ENCODE measurements around the gene NADSYN1.

DNA sequence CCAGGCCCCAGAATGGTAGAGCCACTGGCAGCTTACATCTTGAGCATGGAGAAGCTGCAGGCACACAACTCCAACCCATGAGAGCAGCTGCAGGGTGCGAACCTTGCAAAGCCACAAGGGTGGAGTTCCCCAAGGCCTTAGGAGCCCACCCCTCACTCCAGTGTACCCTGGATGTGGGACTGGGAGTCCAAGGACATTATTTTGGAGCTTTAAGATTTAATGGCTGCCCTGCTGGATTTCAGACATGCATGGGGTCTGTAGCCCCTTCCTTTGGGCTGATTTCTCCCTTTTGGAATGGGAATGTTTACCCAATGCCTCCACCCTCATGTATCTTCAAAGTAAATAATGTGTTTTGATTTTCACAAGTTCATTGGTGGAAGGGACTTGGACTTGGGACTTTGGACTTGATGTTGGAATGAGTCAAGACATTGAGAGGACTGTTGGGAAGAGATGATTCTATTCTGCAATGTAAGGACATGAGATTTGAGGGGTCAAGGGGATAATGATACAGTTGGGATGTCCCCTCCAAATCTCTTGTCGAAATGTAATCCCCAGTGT lies 73.0 kb downstream of the NADSYN1 start:
- TF ChIP-seq POLR2A (IDR thresholded peaks at IDR 0.05; ENCODE audit: borderline replicate concordance, extremely low read depth, insufficient read depth, insufficient read length), result no peak
- TF ChIP-seq, protein P1, sequence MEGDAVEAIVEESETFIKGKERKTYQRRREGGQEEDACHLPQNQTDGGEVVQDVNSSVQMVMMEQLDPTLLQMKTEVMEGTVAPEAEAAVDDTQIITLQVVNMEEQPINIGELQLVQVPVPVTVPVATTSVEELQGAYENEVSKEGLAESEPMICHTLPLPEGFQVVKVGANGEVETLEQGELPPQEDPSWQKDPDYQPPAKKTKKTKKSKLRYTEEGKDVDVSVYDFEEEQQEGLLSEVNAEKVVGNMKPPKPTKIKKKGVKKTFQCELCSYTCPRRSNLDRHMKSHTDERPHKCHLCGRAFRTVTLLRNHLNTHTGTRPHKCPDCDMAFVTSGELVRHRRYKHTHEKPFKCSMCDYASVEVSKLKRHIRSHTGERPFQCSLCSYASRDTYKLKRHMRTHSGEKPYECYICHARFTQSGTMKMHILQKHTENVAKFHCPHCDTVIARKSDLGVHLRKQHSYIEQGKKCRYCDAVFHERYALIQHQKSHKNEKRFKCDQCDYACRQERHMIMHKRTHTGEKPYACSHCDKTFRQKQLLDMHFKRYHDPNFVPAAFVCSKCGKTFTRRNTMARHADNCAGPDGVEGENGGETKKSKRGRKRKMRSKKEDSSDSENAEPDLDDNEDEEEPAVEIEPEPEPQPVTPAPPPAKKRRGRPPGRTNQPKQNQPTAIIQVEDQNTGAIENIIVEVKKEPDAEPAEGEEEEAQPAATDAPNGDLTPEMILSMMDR (IDR thresholded peaks at IDR 0.05 in 2 of 3, conservative IDR thresholded peaks at IDR 0.05 in 1 of 3; ENCODE audit: borderline replicate concordance in 1 of 3, insufficient read depth in 1 of 3, low read depth in 2 of 3, low read length in 2 of 3), result no peak
- no peak for TF ChIP-seq EZH2 (IDR thresholded peaks at IDR 0.05)
- TF ChIP-seq, protein P2, sequence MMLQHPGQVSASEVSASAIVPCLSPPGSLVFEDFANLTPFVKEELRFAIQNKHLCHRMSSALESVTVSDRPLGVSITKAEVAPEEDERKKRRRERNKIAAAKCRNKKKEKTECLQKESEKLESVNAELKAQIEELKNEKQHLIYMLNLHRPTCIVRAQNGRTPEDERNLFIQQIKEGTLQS (IDR thresholded peaks at IDR 0.05), result no peak
- no peak for TF ChIP-seq ZNF274 (IDR thresholded peaks at IDR 0.05; ENCODE audit: low read depth, low read length)
- TF ChIP-seq MAX (IDR thresholded peaks at IDR 0.05), result no peak
- TF ChIP-seq RAD21 (IDR thresholded peaks at IDR 0.05; ENCODE audit: low read depth), result no peak
- no peak for TF ChIP-seq POLR2AphosphoS5 (IDR thresholded peaks at IDR 0.05; ENCODE audit: low read depth, low read length)

Measured in HCT116 (cell line).